GM19328 (cell line): ENCODE results near the gene CCDC177.

Source experiments
- ATAC-seq: cut with Tn5 transposase; IDR thresholded peaks from one replicate; pipeline ENCODE4 v1.9.1; 2021; ENCODE audit warnings: mild to moderate bottlenecking, moderate library complexity; ENCODE audit not compliant: unreplicated experiment

The CCDC177 gene

GRCh38 chr14:69569859-69570258 is 4.8 kb downstream of the CCDC177 start:
- no peak for ATAC-seq

GRCh38 chr14:69567563-69567962 is 7.1 kb downstream of the CCDC177 start:
- no peak for ATAC-seq

- no peak for ATAC-seq
Measured at GRCh38 chr14:69561893-69562292, 12.8 kb downstream of the CCDC177 start.

- no peak for ATAC-seq
Measured at GRCh38 chr14:69560826-69561225, 13.8 kb downstream of the CCDC177 start.

GRCh38 chr14:69559581-69560011 is 15.1 kb downstream of the CCDC177 start:
- ATAC-seq = no peak

- no peak for ATAC-seq
Measured at GRCh38 chr14:69558774-69559173, 15.9 kb downstream of the CCDC177 start.

- no peak for ATAC-seq
Measured at GRCh38 chr14:69554500-69554899, 20.2 kb downstream of the CCDC177 start.

- ATAC-seq = no peak
Measured at GRCh38 chr14:69553252-69553651, 21.4 kb downstream of the CCDC177 start.

- ATAC-seq = no peak
Measured at GRCh38 chr14:69551511-69551910, 23.2 kb downstream of the CCDC177 start.

GRCh38 chr14:69548566-69548965 is 26.1 kb downstream of the CCDC177 start:
- ATAC-seq = no peak

GRCh38 chr14:69547701-69548348 is 26.8 kb downstream of the CCDC177 start:
- no peak for ATAC-seq

GRCh38 chr14:69543341-69544115 is 31.1 kb downstream of the CCDC177 start:
- no peak for ATAC-seq

GRCh38 chr14:69542311-69542710 is 32.4 kb downstream of the CCDC177 start:
- ATAC-seq = no peak

GRCh38 chr14:69540654-69541335 is 33.9 kb downstream of the CCDC177 start:
- no peak for ATAC-seq

- no peak for ATAC-seq
Measured at GRCh38 chr14:69539631-69540410, 34.9 kb downstream of the CCDC177 start.

GRCh38 chr14:69538766-69539165 is 35.9 kb downstream of the CCDC177 start:
- ATAC-seq = no peak

- no peak for ATAC-seq
Measured at GRCh38 chr14:69537900-69538299, 36.8 kb downstream of the CCDC177 start.

- ATAC-seq = no peak
Measured at GRCh38 chr14:69536971-69537370, 37.7 kb downstream of the CCDC177 start.

- ATAC-seq = no peak
Measured at GRCh38 chr14:69535230-69535848, 39.3 kb downstream of the CCDC177 start.

GRCh38 chr14:69532561-69533340 is 41.9 kb downstream of the CCDC177 start:
- ATAC-seq = no peak
